Measurements from ENCODE around the gene A3GALT2. TPM values are rescaled to one million over a fixed set of nuclear protein-coding genes. Genes with fewer than 3 reads are reported as not detected.

A3GALT2 gene
- total and polyA plus RNA-seq, 4 donors = not detected

- H3K9ac ChIP-seq (ENCODE audit: low read depth in 1 of 2, low read length in 2 of 2) = no peak overlapping the region
- TF ChIP-seq RAD21 (IDR thresholded peaks at IDR 0.05) (no peak), HNF4G (IDR thresholded peaks at IDR 0.05) (no peak), RXRA (IDR thresholded peaks at IDR 0.05) (no peak), REST (IDR thresholded peaks at IDR 0.05) (no peak), ZBTB33 (IDR thresholded peaks at IDR 0.05) (no peak), TAF1 (conservative IDR thresholded peaks at IDR 0.05) (no peak), FOXA2 (IDR thresholded peaks at IDR 0.05) (no peak), FOXA1 (IDR thresholded peaks at IDR 0.05) (no peak), SP1 (IDR thresholded peaks at IDR 0.05) (no peak), NR2F2 (IDR thresholded peaks at IDR 0.05) (no peak), MAX (IDR thresholded peaks at IDR 0.05) (no peak), JUND (IDR thresholded peaks at IDR 0.05) (no peak), GABPA (IDR thresholded peaks at IDR 0.05 in 1 of 2, conservative IDR thresholded peaks at IDR 0.05 in 1 of 2) (no peak), CTCF (IDR thresholded peaks at IDR 0.05; ENCODE audit: low read depth, low read length, missing input control) (no peak), EGR1 (IDR thresholded peaks at IDR 0.05; ENCODE audit: low read depth in 2 of 2) (no peak), ATF3 (IDR thresholded peaks at IDR 0.05) (no peak), YY1 (IDR thresholded peaks at IDR 0.05) (no peak)
- H3K27me3 ChIP-seq (ENCODE audit: control insufficient read depth in 4 of 4, insufficient read depth in 4 of 4, low read length in 3 of 4) = no peaks in the 10 kb centered on the region
- no peak overlapping the region for H3K4me3 ChIP-seq (ENCODE audit: low read depth in 1 of 3, low read length in 3 of 3)
- 84% methylated on average over 9 of the region's 9 CpGs for WGBS
- DNase-seq (ENCODE audit: low spot score) = no peak
- H3K36me3 ChIP-seq (ENCODE audit: control insufficient read depth in 4 of 4, insufficient read depth in 3 of 4, low read depth in 1 of 4, low read length in 3 of 4) = no peaks in the 10 kb centered on the region
- H3K9me3 ChIP-seq (ENCODE audit: control insufficient read depth in 4 of 4, low read length in 3 of 4) = no peaks in the 10 kb centered on the region
- H3K27ac ChIP-seq (ENCODE audit: low read depth in 1 of 2, low read length in 2 of 2) = no peak overlapping the region
- no peaks in the 10 kb centered on the region for H3K4me1 ChIP-seq (ENCODE audit: control insufficient read depth in 4 of 4, insufficient read depth in 4 of 4, low read length in 3 of 4)
Measured at GRCh38 chr1:33314416-33314815, 6.5 kb downstream of the A3GALT2 start.

- Histone ChIP-seq H3K27me3 (ENCODE audit: control insufficient read depth in 4 of 4, insufficient read depth in 4 of 4, low read length in 3 of 4) (no peaks in the 10 kb centered on the region), H3K4me3 (ENCODE audit: low read depth in 1 of 3, low read length in 3 of 3) (no peak overlapping the region), H3K4me1 (ENCODE audit: control insufficient read depth in 4 of 4, insufficient read depth in 4 of 4, low read length in 3 of 4) (no peaks in the 10 kb centered on the region), H3K36me3 (ENCODE audit: control insufficient read depth in 4 of 4, insufficient read depth in 3 of 4, low read depth in 1 of 4, low read length in 3 of 4) (no peaks in the 10 kb centered on the region), H3K9ac (ENCODE audit: low read depth in 1 of 2, low read length in 2 of 2) (no peak overlapping the region), H3K9me3 (ENCODE audit: control insufficient read depth in 4 of 4, low read length in 3 of 4) (no peaks in the 10 kb centered on the region), H3K27ac (ENCODE audit: low read depth in 1 of 2, low read length in 2 of 2) (no peak overlapping the region)
- TF ChIP-seq CTCF (IDR thresholded peaks at IDR 0.05; ENCODE audit: low read depth, low read length, missing input control) (no peak), ZBTB33 (IDR thresholded peaks at IDR 0.05) (no peak), ATF3 (IDR thresholded peaks at IDR 0.05) (no peak)
- no peak for DNase-seq (ENCODE audit: low spot score)
- 88% methylated on average over 5 of the region's 5 CpGs for WGBS
Measured at GRCh38 chr1:33312413-33312749, 8.5 kb downstream of the A3GALT2 start.
